ENCODE results near the gene UMODL1. TPM values are rescaled to one million over a fixed set of nuclear protein-coding genes. Genes with fewer than 3 reads are reported as not detected.

Gene UMODL1
- total RNA-seq, 1 donor from 2014 or later: 0.19 TPM

DNA sequence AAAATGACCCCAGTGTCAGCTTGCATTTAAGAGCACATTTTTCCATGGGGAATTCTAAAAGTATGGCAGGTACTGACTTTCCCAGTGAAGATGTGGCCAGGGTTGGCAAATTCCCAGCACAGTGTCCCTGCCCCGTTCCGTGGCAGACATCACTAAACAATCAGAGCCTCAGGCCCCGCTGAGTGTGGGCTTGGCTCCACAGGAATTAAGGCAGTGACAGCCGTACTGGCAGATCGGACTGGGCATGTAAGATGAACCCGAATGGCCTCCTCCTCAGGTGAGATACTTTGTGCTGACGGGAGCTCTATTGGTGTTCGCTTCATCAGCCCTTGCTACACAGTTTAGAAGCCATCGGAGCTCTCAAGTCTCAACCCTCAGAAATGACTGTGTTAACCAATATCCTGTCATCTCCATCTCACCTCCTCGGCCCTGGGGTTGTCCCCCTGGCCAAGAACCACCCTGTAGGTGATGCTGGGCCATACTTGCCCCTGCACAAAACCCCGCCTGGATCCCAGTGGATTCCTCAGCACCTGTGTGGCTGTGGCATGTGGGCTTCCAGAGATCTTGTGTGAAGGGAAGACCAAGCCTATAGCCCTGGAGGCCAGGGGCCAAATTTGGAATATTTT is 118.9 kb downstream of the UMODL1 start:
- Mint-ChIP-seq H3K9me3 (ENCODE audit: low read depth) (peaks cover 7% of the 10 kb centered on the region), H3K36me3 (ENCODE audit: insufficient read depth) (no peaks in the 10 kb centered on the region), H3K27me3 (peaks cover 17% of the 10 kb centered on the region), H3K27ac (no peak overlapping the region), H3K4me1 (ENCODE audit: low read depth) (no peaks in the 10 kb centered on the region), H3K4me3 (ENCODE audit: low read depth) (no peak overlapping the region)
- TF ChIP-seq, protein P1, sequence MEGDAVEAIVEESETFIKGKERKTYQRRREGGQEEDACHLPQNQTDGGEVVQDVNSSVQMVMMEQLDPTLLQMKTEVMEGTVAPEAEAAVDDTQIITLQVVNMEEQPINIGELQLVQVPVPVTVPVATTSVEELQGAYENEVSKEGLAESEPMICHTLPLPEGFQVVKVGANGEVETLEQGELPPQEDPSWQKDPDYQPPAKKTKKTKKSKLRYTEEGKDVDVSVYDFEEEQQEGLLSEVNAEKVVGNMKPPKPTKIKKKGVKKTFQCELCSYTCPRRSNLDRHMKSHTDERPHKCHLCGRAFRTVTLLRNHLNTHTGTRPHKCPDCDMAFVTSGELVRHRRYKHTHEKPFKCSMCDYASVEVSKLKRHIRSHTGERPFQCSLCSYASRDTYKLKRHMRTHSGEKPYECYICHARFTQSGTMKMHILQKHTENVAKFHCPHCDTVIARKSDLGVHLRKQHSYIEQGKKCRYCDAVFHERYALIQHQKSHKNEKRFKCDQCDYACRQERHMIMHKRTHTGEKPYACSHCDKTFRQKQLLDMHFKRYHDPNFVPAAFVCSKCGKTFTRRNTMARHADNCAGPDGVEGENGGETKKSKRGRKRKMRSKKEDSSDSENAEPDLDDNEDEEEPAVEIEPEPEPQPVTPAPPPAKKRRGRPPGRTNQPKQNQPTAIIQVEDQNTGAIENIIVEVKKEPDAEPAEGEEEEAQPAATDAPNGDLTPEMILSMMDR (IDR thresholded peaks at IDR 0.05; ENCODE audit: unreplicated experiment): no peak
- DNase-seq (ENCODE audit: low spot score, unreplicated experiment): no peak

DNA sequence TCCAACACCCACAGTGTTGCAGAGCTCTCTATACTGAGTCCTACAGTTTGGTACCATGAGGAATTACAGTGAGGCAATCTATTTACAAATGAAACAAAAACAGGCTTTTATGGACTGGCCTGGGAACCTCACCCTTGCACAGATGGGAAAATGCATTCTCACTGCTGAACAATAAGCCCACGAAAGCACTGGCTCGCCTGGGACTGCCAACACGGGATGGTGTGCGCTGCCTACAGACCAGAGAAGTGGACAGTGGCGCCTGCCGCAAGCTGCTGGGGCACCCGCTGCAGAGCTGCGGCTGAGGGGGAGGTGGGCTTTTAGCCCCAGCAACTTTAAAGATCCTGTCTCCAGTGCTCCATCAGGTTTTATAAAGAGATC is 119.4 kb downstream of the UMODL1 start:
- H3K9me3 Mint-ChIP-seq (ENCODE audit: low read depth): peaks cover 7% of the 10 kb centered on the region
- no peak overlapping the region for H3K27ac Mint-ChIP-seq
- DNase-seq (ENCODE audit: low spot score, unreplicated experiment): no peak
- H3K4me1 Mint-ChIP-seq (ENCODE audit: low read depth): peaks cover under 1% of the 10 kb centered on the region
- H3K36me3 Mint-ChIP-seq (ENCODE audit: insufficient read depth): no peaks in the 10 kb centered on the region
- peaks cover 17% of the 10 kb centered on the region for H3K27me3 Mint-ChIP-seq
- H3K4me3 Mint-ChIP-seq (ENCODE audit: low read depth): no peak overlapping the region
- TF ChIP-seq, protein P1 (IDR thresholded peaks at IDR 0.05; ENCODE audit: unreplicated experiment): no peak

DNA sequence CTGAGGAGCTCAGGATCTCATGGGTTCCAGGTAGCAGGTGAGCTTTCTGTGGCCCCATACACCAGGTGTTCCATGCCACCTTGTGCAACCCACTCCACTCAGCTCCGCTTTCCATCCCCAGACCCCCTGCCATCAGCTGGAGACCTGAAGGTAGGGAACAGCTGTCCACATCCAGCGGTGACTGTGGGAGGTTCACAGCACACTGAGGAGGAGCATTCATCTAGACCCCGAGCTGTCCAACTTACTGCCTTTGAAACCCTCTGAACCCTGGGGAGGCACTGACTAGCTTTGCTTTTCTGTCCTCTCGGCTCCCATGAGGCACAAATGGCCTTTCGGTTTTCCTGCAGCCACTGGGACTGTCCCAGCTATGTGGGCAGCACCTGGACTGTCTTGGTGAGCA is 119.9 kb downstream of the UMODL1 start:
- Mint-ChIP-seq H3K4me1 (ENCODE audit: low read depth) (peaks cover 4% of the 10 kb centered on the region), H3K27me3 (peaks cover 17% of the 10 kb centered on the region), H3K27ac (no peak overlapping the region), H3K4me3 (ENCODE audit: low read depth) (no peak overlapping the region), H3K9me3 (ENCODE audit: low read depth) (peaks cover 2% of the 10 kb centered on the region), H3K36me3 (ENCODE audit: insufficient read depth) (no peaks in the 10 kb centered on the region)
- TF ChIP-seq, protein P1 (IDR thresholded peaks at IDR 0.05; ENCODE audit: unreplicated experiment): no peak
- DNase-seq (ENCODE audit: low spot score, unreplicated experiment): no peak

DNA sequence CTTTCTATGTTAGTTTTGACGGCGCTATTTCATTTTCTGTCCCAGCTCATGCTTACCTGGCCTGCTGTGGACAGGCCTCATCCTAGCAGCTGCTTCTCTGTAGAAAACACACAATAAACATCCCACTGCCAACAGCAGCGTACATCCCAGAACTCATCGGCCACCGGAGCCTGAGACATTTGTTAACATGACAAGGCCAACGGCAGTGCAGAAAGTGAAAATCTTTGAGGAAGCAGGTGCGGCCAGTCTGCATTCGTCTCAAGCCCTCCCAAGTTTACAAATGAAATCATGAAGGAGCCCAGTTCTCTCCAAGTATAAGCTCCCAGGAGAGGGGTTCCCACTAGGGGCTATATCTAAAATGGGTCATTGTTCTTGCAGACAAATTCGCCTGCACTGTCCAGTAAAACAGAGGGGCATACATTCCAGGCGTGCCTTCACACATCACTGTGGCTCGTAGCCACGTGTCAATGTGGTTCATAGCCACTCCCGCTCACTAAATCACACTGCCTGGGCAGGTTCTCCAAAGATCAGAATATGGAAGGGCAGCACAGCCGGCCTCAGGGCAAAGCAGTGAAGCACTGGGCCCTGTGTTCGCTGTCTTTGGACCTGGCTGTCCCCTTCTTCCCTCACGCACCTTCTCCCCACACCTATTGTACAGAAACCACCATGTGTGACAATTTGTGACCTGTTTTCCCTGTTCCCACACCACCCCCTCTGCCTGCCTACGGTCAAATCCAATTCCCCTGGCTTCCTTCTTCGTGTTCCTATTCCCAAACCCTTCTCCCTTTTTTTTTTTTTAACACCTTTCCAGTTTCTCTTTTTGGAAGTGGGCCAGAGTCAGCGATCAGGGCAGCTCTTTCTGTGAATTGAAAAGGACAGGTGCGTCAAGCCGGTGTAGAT is 120.8 kb downstream of the UMODL1 start:
- Mint-ChIP-seq H3K27me3 (peaks cover 17% of the 10 kb centered on the region), H3K27ac (no peak overlapping the region), H3K9me3 (ENCODE audit: low read depth) (no peaks in the 10 kb centered on the region), H3K36me3 (ENCODE audit: insufficient read depth) (no peaks in the 10 kb centered on the region), H3K4me3 (ENCODE audit: low read depth) (no peak overlapping the region), H3K4me1 (ENCODE audit: low read depth) (peaks cover 4% of the 10 kb centered on the region)
- TF ChIP-seq, protein P1 (IDR thresholded peaks at IDR 0.05; ENCODE audit: unreplicated experiment): no peak
- no peak for DNase-seq (ENCODE audit: low spot score, unreplicated experiment)

Other genes with a start within 250 kb of the UMODL1 start
- 14.0 and 16.2 TPM in 2 replicates for gene PRDM15, start 192.0 kb upstream of the UMODL1 start, total RNA-seq
- gene C2CD2, start 117.3 kb upstream of the UMODL1 start, total RNA-seq: 24.8 and 26.3 TPM in 2 replicates
- 15.7 and 18.6 TPM in 2 replicates for gene ZBTB21, start 61.0 kb upstream of the UMODL1 start, total RNA-seq
- 3.7 and 4.6 TPM in 2 replicates for gene ABCG1, start 147.8 kb downstream of the UMODL1 start, total RNA-seq
- 40.1 and 40.3 TPM in 2 replicates for gene TFF3, start 244.1 kb downstream of the UMODL1 start, total RNA-seq